Left ventricle myocardium inferior (tissue), 1 donor: ENCODE results near the gene HS3ST5. TPM values are rescaled to one million over a fixed set of nuclear protein-coding genes. Genes with fewer than 3 reads are reported as not detected.

Experiments
- DNase-seq: peaks from one replicate; pipeline ENCODE4 v3.0.0-alpha.2; 2020
- H3K27ac ChIP-seq: fragments of 200-600 bp; replicated peaks from 2 replicates; pipeline ENCODE4 v1.8.0; 2021
- H3K27me3 ChIP-seq: fragments of 200-600 bp; 2 replicates; pipeline ENCODE4 v1.8.0; 2021; ENCODE audit warnings: low read depth
- H3K36me3 ChIP-seq: fragments of 200-600 bp; 2 replicates; pipeline ENCODE4 v1.8.0; 2021
- H3K4me1 ChIP-seq: fragments of 200-600 bp; 2 replicates; pipeline ENCODE4 v1.8.0; 2021
- H3K4me3 ChIP-seq: fragments of 200-600 bp; 2 replicates; pipeline ENCODE4 v1.8.0; 2021; ENCODE audit warnings: mild to moderate bottlenecking, moderate library complexity
- H3K9me3 ChIP-seq: fragments of 200-600 bp; replicated peaks from 2 replicates; pipeline ENCODE4 v1.8.0; 2021
- intact Hi-C: fragments of 100-400 bp; cut with micrococcal nuclease; formaldehyde crosslinking; loops from one replicate; pipeline ENCODE4 v1.11.0; 2022
- total RNA-seq: library from RNA; stranded (reverse); fragmentation: NEBNext Ultra II Directional; extraction: Animal tissue kit (Norgen Biotek cat#: 25700); gene quantifications from one replicate; pipeline ENCODE4 v1.2.1, GENCODE V29; 2021
- TF ChIP-seq, protein P1 (sequence below): fragments of 200-600 bp; IDR thresholded peaks from 2 replicates; pipeline ENCODE4 v1.8.0; 2021; ENCODE audit warnings: antibody characterized with exemption, mild to moderate bottlenecking, borderline replicate concordance
- donor health status: DM: no; HTN: yes; CAD: no; lungs with severe emphysema.

The HS3ST5 gene
- total RNA-seq, 1 donor from 2014 or later = not detected

DNA sequence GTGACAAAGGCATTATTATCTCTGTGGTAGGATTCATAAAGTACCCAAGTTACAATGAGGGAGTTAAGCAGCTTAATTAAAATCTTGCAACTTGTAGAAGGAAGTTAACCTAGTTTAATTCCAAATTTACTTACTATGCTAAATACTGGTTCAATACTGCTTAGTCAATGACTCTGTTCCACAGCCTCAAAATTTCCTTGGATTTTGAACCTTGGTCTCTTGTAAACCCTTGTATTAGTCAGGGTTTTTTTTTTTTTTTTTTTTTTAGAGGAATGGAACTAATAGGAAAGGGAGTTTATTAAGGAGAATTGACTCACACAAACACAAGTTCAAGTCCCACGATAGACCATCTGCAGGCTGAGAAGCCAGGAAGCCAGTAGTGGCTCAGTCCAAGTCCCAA is 163.4 kb downstream of the HS3ST5 start:
- no peaks in the 10 kb centered on the region for H3K9me3 ChIP-seq
- intact Hi-C loops = no loop called here
- H3K4me3 ChIP-seq = no peak overlapping the region
- no peaks in the 10 kb centered on the region for H3K36me3 ChIP-seq
- no peak for DNase-seq
- no peaks in the 10 kb centered on the region for H3K27me3 ChIP-seq
- TF ChIP-seq, protein P1, sequence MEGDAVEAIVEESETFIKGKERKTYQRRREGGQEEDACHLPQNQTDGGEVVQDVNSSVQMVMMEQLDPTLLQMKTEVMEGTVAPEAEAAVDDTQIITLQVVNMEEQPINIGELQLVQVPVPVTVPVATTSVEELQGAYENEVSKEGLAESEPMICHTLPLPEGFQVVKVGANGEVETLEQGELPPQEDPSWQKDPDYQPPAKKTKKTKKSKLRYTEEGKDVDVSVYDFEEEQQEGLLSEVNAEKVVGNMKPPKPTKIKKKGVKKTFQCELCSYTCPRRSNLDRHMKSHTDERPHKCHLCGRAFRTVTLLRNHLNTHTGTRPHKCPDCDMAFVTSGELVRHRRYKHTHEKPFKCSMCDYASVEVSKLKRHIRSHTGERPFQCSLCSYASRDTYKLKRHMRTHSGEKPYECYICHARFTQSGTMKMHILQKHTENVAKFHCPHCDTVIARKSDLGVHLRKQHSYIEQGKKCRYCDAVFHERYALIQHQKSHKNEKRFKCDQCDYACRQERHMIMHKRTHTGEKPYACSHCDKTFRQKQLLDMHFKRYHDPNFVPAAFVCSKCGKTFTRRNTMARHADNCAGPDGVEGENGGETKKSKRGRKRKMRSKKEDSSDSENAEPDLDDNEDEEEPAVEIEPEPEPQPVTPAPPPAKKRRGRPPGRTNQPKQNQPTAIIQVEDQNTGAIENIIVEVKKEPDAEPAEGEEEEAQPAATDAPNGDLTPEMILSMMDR = no peak
- H3K27ac ChIP-seq = no peak overlapping the region
- no peaks in the 10 kb centered on the region for H3K4me1 ChIP-seq

DNA sequence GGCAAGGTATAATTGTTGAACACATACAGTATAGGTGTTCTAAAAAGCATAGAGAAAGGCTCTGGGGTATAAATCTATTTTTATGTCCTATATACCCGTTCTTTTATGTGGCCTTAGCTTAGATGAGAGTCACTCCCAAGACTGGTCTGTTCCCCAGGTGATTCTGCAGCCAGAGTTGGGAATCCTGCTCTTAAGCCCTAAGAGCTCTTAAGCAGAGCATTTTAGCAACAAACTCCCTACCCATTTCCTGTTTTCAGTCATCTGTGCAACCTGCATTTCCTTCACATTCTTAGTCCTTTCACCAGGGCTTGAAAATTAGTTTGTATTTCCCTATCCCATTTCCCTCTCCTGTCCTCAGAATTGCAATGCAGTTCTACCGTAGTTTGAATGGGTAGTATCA is 166.1 kb downstream of the HS3ST5 start:
- no peak overlapping the region for H3K4me3 ChIP-seq
- no peaks in the 10 kb centered on the region for H3K27me3 ChIP-seq
- intact Hi-C loops = no loop called here
- no peak for DNase-seq
- no peaks in the 10 kb centered on the region for H3K4me1 ChIP-seq
- H3K27ac ChIP-seq = no peak overlapping the region
- no peaks in the 10 kb centered on the region for H3K9me3 ChIP-seq
- no peaks in the 10 kb centered on the region for H3K36me3 ChIP-seq
- TF ChIP-seq, protein P1 = no peak

DNA sequence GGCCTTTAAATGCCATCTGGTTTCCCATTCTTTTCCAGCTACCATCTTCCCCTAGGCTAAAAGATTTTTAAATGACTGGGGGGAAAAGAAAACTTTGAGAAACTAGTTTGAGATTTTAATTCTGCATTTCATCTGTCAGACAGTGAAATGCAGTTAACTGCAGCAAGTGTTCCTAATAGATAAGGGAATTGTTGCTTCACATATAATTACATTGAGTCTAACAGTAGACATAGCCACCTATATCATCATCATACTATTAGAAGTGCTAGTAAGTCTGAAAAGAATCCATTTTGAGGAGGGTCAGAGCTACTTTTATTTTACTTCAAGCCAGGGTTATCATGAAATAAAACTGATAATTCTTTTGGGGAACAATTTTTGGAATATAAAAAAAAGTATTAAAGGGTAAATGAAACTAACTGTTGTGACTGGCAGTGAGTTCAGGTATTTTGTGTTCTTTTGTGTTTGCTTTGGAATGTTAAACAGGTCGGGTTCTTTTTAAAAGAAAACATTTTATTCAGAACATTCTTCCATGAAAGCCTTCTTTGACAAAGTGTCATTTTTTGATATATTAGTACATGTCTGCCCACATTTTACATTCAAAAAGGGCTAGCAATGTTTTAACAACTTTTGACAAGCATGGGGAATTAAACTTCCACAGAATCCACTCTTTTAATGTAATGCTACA is 170.1 kb downstream of the HS3ST5 start:
- no peak overlapping the region for H3K27ac ChIP-seq

DNA sequence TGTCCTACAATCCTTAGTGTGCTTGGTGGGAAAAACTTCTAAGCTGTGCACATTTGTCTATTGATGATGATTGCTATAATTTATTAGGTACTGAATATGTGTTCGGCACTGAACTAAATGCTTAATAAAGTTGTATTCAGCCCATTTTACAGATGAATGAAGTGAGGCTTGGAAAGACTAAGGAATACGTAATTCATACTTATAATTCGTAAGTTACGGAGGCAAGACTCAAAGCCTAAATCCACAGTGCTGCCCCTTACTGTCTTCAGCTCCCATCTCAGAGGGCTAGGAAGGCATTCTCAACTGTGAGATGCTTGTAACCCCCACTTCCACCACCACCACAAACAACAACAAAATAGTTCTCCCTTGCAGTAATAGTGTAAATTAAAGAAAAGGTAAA is 171.3 kb downstream of the HS3ST5 start:
- Histone ChIP-seq H3K9me3 (no peaks in the 10 kb centered on the region), H3K27ac (no peak overlapping the region), H3K4me3 (no peak overlapping the region), H3K4me1 (no peaks in the 10 kb centered on the region), H3K27me3 (no peaks in the 10 kb centered on the region), H3K36me3 (no peaks in the 10 kb centered on the region)
- no peak for DNase-seq
- intact Hi-C loops = no loop called here
- TF ChIP-seq, protein P1 = no peak

More for the DNA sequence above, 170.1 kb downstream of the HS3ST5 start:
- intact Hi-C loops = no loop called here
- no peaks in the 10 kb centered on the region for H3K4me1 ChIP-seq
- H3K4me3 ChIP-seq = no peak overlapping the region
- H3K27me3 ChIP-seq = no peaks in the 10 kb centered on the region
- no peak for DNase-seq
- H3K36me3 ChIP-seq = no peaks in the 10 kb centered on the region
- TF ChIP-seq, protein P1 = no peak
- H3K9me3 ChIP-seq = no peaks in the 10 kb centered on the region

- no peaks in the 10 kb centered on the region for H3K9me3 ChIP-seq
- no peaks in the 10 kb centered on the region for H3K4me1 ChIP-seq
- no peaks in the 10 kb centered on the region for H3K36me3 ChIP-seq
- TF ChIP-seq, protein P1 = no peak
- H3K27me3 ChIP-seq = no peaks in the 10 kb centered on the region
- no peak for DNase-seq
- intact Hi-C loops = no loop called here
- no peak overlapping the region for H3K4me3 ChIP-seq
- H3K27ac ChIP-seq = no peak overlapping the region
Measured at GRCh38 chr6:114170958-114171387, 171.8 kb downstream of the HS3ST5 start.
